UCSD-AML1 (cell line): Measurements from ENCODE around the gene SIPA1L3.
"Not testable (repeated sequence)": the region's sequence is repeated elsewhere in the genome, so short reads cannot be mapped to it uniquely, and the experiment has no call there.

ENCODE experiments used
- DNase-seq: peaks from one replicate; lab custom pipeline; 2025; ENCODE audit not compliant: unreplicated experiment; lab: John Stamatoyannopoulos, UW

SIPA1L3 gene

DNA sequence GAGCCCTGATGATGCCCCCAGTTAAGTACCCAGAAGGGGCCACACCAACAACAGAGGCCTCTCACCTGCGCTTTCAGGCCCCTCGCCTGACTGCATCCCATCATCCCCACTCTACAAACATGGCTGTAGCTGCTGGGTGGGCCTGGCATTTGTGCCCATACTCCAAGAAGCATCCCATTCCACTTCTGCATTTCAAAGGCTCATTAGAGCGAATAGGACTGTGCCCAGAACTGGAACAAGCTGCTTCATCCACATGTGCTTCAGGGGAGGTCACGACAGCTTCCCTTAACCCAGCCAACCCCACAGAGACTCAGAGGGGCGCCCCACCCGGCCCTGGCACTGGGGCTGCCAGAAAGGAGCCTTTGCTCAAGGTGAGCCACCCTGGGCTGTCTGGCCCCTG, 156.9 kb downstream of the SIPA1L3 start:
- DNase-seq, result no peak

DNA sequence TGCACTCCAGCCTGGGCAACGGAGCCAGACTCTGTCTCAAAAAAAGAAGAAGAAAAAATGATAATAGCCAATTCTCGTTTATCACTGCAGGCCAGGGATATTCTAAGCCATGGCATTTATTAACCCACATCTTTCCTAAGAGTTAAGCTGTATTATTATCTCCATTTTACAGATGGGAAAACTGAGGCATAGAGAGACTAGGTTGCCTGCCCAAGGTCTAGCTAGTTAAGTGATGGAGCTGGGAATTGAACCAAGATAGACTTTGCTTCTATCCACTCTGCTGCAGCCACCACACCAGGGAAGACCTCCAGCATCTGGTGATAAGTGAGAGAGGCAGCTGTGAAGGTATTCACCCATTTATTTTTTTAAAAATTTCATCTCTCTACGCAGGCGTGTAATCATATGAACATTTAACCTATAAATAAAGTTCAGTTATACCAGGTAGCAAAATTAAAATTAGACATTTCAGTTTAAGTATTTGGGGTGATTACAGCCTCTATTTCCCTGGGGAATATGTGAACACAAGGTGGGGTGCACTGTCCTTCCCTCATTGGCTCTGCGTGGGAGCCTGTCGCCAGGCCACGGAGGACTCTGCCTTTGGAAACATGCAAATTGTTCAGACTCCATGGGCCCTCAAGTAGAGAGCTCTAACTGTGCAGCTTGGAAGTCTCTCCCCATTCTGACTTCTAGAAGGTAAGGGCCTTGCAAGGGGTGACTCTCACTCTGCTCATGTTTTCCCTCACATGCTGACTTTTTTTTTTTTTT, 157.8 kb downstream of the SIPA1L3 start:
- no peak for DNase-seq

DNA sequence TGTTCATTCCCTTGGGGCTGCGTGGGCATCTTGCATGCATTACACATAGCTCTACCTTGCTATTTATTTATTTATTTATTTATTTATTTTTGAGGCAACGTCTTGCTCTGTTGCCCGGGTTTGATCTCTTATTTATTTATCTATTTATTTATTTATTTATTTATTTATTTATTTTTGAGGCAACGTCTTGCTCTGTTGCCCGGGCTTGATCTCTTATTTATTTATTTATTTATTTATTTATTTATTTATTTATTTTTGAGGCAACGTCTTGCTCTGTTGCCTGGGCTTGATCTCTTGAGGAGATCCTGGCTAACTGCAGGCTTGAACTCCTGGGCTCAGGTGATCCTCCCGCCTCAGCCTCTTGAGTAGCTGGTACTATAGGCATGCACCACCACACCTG, 158.8 kb downstream of the SIPA1L3 start:
- not testable (repeated sequence) for DNase-seq

DNA sequence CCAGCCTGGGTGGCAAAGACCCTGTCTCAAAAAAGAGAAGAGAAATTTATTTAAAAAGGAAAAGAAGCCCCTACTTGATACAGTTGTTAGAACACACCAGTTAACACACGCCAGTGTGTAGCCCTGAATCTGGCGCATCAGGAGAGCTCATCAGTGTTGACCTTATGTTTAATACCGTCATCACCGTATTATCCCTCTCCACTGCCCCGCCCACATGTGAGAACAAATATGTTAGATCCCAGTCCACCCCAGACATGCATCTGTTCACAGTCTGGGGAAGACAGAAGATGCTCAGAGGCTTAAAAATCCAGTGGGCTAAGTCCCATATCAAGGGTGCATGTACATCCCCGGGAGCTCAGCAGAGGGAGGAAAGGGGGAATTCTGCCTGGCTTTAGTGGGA, 161.8 kb downstream of the SIPA1L3 start:
- DNase-seq, result no peak

DNA sequence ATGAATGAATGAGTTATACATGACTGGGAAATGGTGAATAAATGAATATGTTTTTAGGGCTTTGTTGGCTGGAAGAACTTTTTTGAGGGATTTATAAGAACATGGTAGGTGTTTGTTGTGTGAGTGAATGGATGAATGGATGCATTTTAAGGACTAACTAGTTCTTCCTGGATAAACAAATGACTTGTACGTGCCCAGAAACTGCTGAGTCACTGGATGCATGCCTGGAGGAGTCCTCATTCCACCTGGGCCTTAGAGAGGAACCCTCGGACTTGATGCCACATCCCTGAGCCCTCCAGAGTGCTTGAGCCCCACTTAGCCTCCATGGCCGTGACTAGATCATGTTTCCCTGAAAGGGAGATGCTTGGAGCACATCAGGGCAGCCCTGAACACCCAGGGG, 163.6 kb downstream of the SIPA1L3 start:
- DNase-seq, result no peak

DNA sequence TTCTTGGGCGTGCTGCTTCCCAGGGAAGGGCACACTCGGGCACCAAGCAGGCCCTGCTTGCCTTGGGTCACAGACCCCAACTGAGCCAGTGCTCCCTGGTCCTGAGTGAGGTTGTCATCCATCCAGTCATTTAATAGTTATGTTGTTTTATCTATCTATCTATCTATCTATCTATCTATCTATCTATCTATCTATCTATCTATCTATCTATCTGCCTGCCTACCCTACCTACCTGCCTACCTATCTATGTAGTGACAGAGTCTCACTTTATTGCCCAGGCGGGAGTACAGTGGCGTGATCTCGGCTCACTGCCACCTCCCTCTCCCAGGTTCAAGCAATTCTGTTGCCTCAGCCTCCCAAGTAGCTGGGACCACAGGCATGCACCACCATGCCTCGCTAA, 164.0 kb downstream of the SIPA1L3 start:
- not testable (repeated sequence) for DNase-seq

DNA sequence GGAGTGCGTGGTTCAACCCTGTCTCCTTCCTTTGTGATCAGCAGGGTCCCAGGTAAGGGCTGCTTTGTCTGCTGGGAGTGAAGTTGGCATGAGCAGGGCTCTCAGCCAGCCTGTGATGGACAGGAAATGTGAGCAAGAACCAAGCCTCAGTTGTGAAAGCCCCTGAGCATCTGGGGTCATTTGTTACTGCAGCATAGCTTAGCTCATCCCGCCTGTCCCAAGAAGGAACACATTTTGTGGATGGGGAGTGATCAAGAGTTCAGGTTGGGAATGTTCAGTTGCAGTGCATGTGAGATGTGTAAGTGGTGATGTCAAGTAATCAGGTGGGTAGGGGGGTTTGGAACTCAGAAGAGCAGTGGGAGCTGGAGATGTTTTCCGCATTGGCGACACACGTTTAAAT, 164.6 kb downstream of the SIPA1L3 start:
- no peak for DNase-seq

DNA sequence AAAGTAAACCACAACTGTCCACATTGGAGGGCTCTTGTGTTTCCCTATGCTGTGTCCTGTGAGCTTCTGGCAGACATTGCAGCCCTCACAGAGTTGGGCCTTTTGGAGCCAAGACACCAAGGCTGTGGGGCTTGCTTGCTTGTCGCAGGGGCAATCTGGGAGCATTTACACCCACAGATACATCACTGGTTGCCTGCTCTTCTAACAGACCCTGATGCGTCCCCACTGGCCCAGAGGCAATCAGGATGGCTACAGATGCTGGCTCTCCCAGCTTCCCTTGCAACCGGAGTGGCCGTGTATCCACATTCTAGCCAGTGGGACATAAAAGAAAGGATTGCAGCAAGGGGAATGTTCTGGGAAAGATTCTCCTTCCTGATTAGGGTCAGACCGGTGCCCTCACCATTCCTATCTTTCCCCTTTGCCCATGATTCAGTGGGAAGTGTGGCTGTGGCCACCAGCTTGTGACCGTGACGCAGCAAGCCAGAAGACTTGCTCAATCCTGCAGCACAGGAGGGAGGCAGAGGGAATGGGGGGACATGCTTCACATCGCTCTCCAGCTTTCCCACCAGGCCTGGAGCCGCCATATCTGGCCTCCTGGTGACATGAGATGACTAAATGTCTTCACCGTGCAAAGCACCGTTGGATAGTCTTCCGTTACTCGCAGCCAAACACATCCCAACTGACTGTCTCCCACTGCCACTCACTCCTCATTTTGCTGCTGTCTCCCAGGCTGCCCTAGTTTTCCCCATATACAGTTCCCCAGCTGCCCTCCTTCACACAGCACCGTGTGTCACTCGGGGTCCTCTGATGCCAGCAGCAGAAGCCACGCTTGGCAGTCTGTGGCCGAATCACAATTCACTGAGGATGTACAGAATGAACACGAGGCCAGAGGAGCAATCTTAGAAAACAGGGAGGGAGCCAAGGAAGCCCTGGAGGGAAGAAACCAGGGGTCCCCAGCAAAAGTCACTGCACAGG, 166.1 kb downstream of the SIPA1L3 start:
- no peak for DNase-seq

DNA sequence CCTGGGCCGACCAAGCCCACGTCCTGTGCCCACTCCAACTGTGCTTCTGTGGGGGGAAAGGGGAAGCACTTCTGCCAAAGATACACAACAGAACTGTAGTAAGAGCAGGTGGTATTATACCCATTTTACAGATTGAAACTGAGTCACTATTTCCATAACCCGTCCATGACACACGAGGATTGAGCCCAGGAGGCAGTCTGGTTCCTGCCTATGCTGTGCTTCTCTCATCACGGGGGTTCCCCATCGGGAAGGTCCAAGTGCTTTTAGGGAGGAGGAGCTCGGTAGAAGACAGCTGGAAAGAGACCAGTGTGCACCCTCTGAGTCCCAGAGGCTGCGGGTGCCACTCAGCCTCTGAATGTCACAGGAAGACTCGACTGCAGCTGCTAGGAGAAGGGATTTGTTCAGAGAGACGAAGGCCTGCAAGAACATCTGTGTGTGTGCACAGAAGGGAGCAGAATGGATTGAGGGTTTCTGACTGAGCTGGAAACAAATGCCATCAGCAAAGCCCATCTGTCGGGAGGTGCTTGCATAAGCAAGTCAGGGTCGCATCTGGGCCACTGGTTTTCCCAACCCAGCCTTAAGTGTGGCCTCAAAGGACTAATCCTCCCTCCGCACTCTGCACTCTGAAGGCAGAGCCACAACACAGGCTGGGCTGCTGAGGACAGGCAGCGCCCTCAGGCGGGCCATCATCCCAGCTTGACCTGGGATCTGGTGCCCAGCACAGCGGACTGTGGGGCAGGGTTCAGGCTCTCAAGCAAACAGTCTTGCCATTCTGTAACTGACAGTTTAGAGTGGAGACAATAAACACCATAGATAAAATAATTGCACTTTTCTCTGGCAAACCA, 167.1 kb downstream of the SIPA1L3 start:
- no peak for DNase-seq

DNA sequence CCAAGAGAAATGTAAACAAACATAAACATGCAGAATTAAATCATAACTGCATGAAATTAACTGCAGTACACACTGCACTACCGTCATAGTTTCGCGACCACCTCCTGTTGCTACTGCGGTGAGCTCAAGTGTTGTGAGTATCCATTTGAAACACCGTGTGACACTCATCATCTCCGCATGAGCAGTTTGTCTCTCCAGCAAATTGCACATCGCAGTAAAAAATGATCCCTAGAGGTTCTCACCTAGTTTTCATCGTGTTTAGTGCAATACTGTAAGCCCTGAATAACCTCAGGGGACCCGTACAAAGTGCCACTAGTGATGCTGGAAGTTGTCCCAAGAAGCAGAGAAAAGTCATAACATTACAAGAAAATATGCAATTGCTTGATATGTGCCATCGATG, 169.3 kb downstream of the SIPA1L3 start:
- DNase-seq, result no peak

DNA sequence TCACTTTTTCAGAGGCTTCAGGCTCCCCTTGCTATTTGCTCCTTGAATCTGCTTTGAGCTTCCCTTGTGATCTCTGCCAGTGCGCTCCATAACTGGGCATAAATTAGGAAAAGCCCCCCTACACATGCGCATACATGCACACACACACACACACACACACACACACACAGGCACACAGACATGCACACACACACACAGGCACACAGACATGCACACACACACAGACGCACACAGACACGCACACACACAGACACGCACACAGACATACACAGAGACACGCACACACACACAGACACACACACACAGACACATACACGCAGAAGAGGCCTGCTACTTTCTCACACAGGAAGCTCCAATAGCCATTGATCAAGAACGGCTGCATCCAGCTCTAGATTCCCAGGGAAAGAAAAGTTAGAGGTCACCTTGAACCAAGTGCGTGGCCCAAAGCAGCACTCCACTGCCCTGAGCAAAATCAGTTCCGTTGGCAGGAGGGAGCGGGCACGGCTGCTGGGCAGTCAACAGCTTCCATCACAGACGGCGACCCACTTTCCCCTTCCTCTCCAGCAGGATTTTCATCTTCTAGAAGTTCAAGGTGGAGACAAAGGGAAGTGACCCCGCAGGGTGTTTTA, 171.4 kb downstream of the SIPA1L3 start:
- no peak for DNase-seq

DNA sequence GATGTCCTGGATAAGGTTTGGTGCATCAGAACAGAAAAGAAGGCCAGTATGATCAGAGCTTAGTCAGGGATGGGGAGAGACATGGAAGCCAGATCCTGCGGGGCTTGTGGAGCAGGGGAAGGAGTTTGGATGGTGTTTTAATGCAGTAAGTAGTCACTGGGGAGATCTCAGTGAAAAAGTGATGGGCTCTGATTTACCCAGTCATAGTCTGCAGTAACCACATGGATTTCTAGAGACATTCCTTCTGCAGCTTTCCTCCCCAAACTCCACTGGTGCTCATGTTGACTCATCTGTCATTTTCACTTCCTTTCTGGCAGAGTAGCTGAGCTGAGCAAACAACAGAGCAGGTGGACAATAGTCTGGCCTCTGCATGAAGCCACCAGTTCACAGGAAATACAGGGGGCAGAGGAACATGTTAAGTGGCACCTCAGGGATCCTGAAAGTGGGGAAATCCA, 172.9 kb downstream of the SIPA1L3 start:
- DNase-seq, result no peak

DNA sequence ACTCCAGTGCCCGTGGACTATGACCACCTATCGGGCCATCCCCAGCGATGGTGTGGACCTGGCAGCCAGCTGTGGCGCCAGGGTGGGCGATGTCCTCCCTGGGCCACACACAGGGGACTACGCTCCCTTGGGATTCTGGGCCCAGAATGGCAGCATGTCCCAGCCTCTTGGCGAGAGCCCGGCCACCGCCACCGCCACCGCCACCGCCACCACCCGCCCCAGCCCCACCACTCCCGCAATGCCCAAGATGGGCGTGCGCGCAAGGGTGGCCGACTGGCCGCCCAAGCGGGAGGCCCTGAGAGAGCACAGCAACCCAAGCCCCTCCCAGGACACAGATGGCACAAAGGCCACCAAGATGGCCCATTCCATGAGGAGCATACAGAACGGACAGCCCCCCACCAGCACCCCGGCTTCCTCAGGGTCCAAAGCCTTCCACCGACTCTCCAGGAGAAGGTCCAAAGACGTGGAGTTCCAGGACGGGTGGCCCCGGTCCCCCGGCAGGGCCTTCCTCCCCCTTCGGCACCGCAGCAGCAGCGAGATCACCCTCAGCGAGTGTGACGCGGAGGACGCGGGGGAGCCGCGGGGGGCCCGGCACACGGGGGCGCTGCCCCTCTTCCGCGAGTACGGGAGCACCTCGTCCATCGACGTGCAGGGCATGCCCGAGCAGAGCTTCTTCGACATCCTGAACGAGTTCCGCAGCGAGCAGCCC, 174.7 kb downstream of the SIPA1L3 start:
- DNase-seq, result no peak

DNA sequence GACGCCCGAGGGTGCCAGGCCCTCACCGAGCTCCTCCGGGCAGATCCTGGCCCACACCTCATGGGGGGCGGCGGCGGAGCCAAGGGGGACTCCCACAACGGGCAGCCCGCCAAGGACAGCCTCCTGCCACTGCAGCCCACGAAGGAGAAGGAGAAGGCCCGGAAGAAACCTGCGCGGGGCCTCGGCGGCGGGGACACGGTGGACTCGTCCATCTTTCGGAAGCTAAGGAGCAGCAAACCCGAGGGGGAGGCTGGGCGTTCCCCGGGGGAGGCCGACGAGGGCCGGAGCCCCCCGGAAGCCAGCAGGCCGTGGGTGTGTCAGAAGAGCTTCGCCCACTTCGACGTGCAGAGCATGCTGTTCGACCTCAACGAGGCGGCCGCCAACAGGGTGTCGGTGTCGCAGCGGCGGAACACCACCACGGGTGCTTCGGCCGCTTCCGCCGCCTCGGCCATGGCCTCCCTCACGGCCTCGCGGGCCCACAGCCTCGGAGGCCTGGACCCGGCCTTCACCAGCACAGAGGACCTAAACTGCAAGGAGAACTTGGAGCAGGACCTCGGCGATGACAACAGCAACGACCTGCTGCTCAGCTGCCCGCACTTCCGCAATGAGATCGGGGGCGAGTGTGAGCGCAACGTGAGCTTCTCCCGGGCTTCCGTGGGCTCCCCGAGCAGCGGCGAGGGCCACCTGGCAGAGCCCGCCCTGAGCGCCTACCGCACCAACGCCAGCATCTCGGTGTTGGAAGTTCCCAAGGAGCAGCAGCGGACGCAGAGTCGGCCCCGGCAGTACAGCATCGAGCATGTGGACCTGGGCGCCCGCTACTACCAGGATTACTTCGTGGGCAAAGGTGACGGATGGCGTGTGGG, 175.5 kb downstream of the SIPA1L3 start:
- no peak for DNase-seq

DNA sequence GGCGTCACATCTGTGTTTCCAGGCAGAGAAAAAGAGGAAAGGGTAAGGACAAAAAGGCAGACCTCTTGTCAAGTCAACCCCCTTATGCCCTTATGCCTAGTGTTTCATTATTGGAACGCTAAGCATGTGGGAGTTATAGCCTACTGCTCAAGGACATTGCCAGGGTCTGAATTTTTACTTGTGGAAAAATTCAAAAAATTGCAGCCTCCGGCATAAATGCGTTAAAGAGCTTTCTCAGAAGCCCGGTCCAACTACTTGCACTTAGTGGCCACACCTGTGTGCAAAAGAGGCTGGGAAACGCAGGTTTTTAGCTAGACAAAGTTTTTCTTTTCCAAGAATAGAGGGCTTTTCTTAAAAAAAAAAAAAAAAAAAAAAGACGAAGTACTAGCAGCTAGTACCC, 177.2 kb downstream of the SIPA1L3 start:
- no peak for DNase-seq

DNA sequence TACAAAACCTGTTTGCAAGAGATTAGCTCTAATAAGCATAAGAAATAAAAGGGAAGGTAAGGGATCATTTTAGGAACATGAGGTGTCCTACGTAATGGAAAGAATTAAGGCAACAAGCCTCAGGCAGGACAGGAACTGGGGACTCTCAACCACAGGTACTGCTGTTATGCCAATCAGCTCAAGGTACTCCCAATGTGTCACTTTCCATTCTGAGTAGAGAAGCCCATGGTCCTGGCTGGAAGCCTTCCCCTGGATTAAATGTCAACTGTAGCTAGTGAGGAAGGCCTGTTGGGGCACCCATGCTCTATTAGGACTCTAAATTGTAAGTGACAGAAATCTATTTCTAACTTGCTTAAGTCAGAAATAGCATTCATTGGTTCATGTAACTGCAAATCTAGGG, 182.4 kb downstream of the SIPA1L3 start:
- no peak for DNase-seq

DNA sequence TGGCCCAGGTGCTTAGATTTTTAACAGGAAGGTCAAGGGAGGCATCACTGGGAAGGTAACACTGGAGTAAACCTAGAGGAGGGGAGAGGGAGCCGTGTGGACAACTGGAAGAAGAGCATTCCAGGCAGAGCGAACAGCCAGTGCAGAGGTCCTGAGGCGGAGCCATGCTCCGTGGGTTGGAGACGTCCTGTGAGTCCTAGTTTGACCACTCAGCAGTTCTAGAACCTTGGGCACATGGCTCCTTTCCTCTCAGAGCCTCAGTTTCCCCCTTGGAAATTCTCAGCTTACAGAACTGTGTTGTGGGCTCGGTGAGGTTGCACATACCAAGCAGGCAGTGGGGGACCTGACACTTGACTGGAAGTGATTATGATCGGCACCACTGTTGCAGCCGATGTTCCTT, 186.1 kb downstream of the SIPA1L3 start:
- DNase-seq, result no peak

DNA sequence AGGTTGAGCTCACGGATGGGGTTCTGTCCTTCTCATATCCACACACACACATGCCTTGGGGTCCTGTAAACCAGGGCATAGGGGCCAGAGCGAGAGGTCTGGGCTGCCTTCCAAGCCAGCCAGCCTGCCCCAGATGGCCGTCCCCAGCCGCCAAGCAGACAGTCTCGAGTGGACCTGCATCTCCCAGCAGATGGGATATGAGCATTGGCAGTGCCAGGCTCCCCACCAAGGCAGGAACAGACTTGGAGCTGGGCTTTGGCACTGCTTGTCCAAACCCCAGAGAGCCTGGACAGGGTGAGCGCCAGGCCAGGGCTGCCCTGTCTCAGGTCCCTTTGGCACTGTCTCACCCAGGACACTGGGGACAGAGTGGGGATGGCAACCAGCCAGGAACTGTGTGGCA, 186.6 kb downstream of the SIPA1L3 start:
- DNase-seq, result no peak
